Endometrial microvascular endothelial cells (primary cell): ENCODE results near the gene SLC30A3. TPM values are rescaled to one million over a fixed set of nuclear protein-coding genes. Genes with fewer than 3 reads are reported as not detected.

Experiments used
- in situ Hi-C: cut with HindIII; loops from 2 replicates; pipeline ENCODE4 v1.10.0; 2017; ENCODE audit warnings: low sequenced_read_pairs, low pct_unique_long_range_greater_than_20kb; ENCODE audit errors: inconsistent ontology term
- total RNA-seq: library from RNA; depleted of rRNA; stranded (reverse); fragments of >200 nt; gene quantifications from one replicate; pipeline ENCODE4 v1.2.3, GENCODE V29; 2015; ENCODE audit errors: inconsistent ontology term

SLC30A3 gene
- total RNA-seq, 1 donor from 2014 or later, result 8.2 TPM

GRCh38 chr2:27212626-27213471, 50.0 kb downstream of the SLC30A3 start:
- in situ Hi-C loops, result no loop called here

- in situ Hi-C loops, result no loop called here
Observed at GRCh38 chr2:27211943-27212625, 50.8 kb downstream of the SLC30A3 start, which contains the start of the genes ATRAID and SLC5A6. Gene ATRAID (plus strand): TSS chr2:27212041. CDS start chr2:27212369, 328 bp downstream. Gene SLC5A6 (minus strand): TSS chr2:27212268. CDS start chr2:27207650, 4,618 bp downstream.

- in situ Hi-C loops, result no loop called here
Observed at GRCh38 chr2:27211241-27211942, 51.5 kb downstream of the SLC30A3 start.

- in situ Hi-C loops, result no loop called here
Observed at GRCh38 chr2:27209621-27210401, 53.0 kb downstream of the SLC30A3 start.

GRCh38 chr2:27208486-27209050, 54.3 kb downstream of the SLC30A3 start:
- in situ Hi-C loops, result no loop called here

- in situ Hi-C loops, result no loop called here
Observed at GRCh38 chr2:27206346-27206745, 56.5 kb downstream of the SLC30A3 start.

GRCh38 chr2:27205206-27205605, 57.6 kb downstream of the SLC30A3 start:
- in situ Hi-C loops, result no loop called here

- in situ Hi-C loops, result no loop called here
Observed at GRCh38 chr2:27204566-27204965, 58.3 kb downstream of the SLC30A3 start.

- in situ Hi-C loops, result no loop called here
Observed at GRCh38 chr2:27203741-27204140, 59.1 kb downstream of the SLC30A3 start.

Other genes starting within 250 kb of the SLC30A3 start
- gene TMEM214, start 230.1 kb downstream of the SLC30A3 start, total RNA-seq, result 50.4 TPM
- 13.2 TPM for gene AGBL5, start 211.4 kb downstream of the SLC30A3 start, total RNA-seq
- gene OST4, start 191.4 kb downstream of the SLC30A3 start, total RNA-seq, result 378 TPM
- 1.5 TPM for gene EMILIN1, start 184.4 kb downstream of the SLC30A3 start, total RNA-seq
- gene KHK, start 176.3 kb downstream of the SLC30A3 start, total RNA-seq, result 4.6 TPM
- not detected for gene CGREF1, start 143.9 kb downstream of the SLC30A3 start, total RNA-seq
- gene ABHD1, start 139.2 kb downstream of the SLC30A3 start, total RNA-seq, result not detected
- 59.5 TPM for gene PREB, start 128.4 kb downstream of the SLC30A3 start, total RNA-seq
- not detected for gene PRR30, start 123.6 kb downstream of the SLC30A3 start, total RNA-seq
- gene TCF23, start 114.0 kb downstream of the SLC30A3 start, total RNA-seq, result not detected
- 134 TPM for gene ATRAID, start 51.0 kb downstream of the SLC30A3 start, total RNA-seq
- gene SLC5A6, start 50.8 kb downstream of the SLC30A3 start, total RNA-seq, result 80.6 TPM
- gene CAD, start 45.7 kb downstream of the SLC30A3 start, total RNA-seq, result 82.7 TPM
- gene DNAJC5G, start 12.4 kb upstream of the SLC30A3 start, total RNA-seq, result not detected
- gene TRIM54, start 19.4 kb upstream of the SLC30A3 start, total RNA-seq, result 0.56 TPM
- gene UCN, start 45.4 kb upstream of the SLC30A3 start, total RNA-seq, result not detected
- gene MPV17, start 60.0 kb upstream of the SLC30A3 start, total RNA-seq, result 115 TPM
- 43.2 TPM for gene GTF3C2, start 93.7 kb upstream of the SLC30A3 start, total RNA-seq
- gene EIF2B4, start 107.3 kb upstream of the SLC30A3 start, total RNA-seq, result 63.6 TPM
- 163 TPM for gene SNX17, start 107.6 kb upstream of the SLC30A3 start, total RNA-seq
- 4.4 TPM for gene ZNF513, start 117.7 kb upstream of the SLC30A3 start, total RNA-seq
- 156 TPM for gene PPM1G, start 146.5 kb upstream of the SLC30A3 start, total RNA-seq
- 111 TPM for gene NRBP1, start 165.6 kb upstream of the SLC30A3 start, total RNA-seq
- gene KRTCAP3, start 179.3 kb upstream of the SLC30A3 start, total RNA-seq, result not detected
- gene IFT172, start 226.7 kb upstream of the SLC30A3 start, total RNA-seq, result 26.6 TPM
- gene FNDC4, start 232.2 kb upstream of the SLC30A3 start, total RNA-seq, result 24.8 TPM
- 2.6 TPM for gene GCKR, start 233.8 kb upstream of the SLC30A3 start, total RNA-seq